Stimulated activated CD4-positive, alpha-beta T cell treated with anti-CD3 and anti-CD28 coated beads, Interleukin-2, amount 100 ng/mL, for 24 hours (primary cell): ENCODE measurements around the gene ZHX3.

Source experiments
- DNase-seq, 2 donors: peaks; one replicate each; pipeline ENCODE4 v3.0.0-alpha.2; 2020

The ZHX3 gene

DNA sequence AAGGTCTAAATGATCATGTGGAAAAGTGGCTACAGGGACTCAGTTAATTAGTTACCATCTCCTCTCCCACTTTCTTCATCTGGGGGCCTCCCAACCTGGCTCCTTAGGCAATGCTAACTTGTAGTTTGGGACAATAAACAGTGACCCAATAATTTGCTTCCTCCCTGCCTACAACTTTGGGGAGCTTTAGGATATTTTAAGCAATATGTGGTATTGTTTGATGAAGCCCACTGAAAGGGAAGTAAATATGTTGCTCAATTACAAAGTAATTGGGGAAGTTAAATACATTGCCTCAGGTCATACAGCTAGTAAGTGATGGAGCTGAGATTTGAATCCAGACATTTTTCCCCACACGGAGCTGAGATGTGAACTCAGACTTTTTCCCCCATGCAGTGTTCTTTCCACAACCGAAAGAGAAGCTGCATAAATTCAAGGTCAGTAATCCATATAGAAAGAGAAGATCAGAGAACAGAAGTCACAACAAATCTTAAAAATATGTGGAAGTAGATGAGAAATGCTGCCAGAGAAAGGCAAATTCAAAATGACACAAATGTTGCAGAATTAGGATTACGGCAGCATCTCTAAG, 26.6 kb downstream of the ZHX3 start:
- DNase-seq, result no peak

DNA sequence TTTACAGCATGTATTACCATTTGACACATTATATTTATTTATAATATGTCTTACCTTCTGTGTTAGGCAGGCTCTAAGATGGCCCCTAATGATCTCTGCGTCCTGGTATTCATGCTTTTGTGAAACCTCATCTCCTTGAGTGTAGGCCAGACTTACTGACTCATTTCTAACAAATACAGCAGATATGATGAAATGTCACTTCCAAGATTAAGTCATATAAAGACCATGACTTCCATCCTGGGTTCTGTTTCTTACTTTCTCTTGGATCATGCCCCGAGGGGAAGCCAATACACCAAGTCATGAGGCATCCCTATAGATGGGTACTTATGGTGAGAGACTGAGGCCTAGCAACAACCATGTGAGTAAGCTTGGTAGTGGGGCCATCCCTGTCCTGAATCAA, 30.2 kb downstream of the ZHX3 start:
- no peak for DNase-seq

DNA sequence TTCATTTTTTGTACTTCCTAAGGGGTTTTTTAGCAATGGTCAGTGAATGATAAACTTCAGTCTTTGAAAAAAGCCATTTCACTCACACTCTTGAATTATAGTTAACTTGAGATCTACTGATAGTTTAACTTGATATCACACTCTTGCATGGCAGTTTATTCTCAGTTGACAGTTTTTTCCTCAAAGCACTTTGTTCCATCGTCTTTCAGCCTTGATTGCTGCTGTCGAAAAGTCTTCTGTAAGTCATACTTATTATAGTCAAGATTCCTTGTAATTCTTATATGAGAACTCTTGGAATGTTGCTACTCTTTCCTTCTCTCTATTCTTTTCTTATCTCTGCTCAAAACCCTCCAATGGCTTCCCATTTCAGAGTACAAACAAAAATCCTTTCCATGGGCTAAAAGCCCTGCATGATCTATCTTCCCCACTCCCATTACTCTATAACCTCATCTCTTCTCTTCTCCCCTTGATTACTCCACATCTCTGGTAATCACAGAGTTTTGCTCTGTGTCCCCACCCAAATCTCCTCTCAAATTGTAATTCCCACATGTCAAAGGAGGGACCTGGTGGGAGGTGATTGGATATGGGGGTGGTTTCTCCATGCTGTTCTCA, 31.2 kb downstream of the ZHX3 start:
- DNase-seq, result no peak

DNA sequence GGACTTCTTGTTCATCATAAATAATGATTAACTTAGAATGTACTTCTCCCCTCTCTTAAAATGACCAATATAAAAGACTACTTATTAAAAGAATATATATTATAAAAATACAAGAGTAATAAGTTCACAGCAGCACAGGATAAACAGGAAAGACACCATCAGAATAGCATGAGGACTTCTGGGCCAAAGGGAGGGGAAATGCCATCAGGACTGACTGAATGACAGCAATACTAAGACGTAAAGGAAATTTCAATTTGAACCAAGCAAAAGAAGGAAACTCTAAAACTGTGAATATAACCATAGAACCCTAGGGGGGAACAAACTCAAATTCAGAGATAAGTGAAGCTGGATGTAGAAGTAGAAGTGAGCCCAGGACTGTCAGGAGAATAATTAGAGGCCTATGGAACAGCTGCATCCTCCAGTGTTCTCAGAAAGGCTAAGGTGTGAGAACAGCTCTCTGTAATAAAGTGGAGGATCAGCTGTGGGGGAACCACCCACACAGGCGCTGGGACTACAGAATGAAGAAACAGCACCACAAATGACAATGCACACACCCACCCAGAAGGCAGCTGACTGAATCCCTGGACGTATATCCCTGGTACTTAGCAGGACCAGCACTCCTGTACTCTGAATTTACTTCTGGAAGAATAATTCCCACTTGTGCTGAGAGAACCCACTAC, 37.8 kb downstream of the ZHX3 start:
- no peak for DNase-seq

DNA sequence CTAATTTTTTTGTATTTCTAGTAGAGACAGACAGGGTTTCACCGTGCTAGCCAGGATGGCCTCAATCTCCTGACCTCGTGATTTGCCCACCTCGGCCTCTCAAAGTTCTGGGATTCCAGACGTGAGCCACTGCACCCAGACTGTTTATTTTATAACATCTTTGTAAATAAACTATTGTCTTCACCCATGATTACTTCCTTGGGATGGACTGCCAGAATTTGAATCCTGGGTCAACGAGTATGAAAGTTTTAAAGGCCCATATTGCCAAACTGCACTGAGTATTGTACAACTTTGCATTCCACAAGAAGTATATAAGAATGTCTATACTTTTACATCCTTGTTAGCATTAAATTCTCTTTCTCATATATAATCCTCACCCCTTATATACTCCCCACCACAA, 38.6 kb downstream of the ZHX3 start:
- DNase-seq, result no peak

DNA sequence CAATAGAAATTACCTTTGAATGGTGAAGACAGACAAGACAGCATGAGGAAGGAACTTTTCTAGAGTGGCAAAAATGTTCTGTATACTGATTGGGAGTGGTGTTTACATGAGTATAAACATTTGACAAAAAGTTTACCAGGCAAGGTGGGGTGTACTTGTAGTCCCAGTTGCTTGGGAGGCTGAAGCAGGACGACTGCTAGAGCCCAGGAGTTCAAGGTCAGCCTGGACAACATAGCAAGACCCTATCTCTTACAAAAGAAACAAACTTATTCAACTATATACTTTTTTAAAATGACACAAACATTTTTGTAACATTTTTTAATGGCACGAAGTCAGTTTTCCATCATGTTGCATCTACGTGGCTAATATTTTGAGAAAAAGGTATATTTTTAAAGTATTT, 40.5 kb downstream of the ZHX3 start:
- DNase-seq, result no peak

DNA sequence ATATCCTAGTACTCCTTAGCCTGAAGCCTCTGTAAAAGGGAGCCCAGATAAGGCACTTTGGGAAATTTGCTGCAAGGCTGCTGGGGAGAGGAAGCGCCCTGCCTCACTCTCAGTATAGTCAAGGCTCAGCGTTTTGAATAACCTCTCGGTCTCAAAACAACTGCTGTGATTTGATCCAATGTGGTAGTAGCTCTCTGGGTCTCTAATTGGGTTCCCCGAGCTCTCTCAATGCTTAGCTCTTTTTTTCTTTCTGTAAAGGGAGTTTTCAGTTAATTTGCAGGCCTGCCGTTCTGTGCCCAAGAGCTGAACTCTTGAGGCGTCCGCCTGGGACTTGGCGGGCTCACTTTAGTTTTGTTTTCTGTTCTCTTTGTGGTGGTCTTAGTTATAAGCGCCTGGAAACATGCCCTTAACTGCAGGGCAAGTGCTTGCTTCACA, 41.2 kb downstream of the ZHX3 start:
- DNase-seq, result no peak

DNA sequence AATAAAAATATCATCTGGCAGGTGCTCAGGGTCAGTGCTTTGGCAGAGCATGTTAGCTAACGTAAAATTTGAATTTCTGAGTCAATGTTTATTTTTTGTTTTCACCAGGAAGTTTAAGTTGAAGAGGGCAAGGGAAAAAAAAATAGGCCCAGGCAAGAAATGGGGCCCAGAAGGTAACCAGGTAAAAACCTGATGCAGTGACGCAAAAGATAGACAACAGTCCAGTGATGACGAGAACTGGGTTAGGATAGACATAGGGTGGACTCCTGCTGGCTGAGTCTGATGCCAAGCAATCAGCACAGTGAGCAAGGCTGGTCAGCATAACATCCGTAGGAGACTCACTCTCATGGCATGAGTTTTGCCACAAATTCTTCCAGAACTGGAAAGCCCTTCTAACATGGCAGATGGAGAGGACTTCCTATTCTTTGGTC, 42.2 kb downstream of the ZHX3 start:
- DNase-seq, result no peak

DNA sequence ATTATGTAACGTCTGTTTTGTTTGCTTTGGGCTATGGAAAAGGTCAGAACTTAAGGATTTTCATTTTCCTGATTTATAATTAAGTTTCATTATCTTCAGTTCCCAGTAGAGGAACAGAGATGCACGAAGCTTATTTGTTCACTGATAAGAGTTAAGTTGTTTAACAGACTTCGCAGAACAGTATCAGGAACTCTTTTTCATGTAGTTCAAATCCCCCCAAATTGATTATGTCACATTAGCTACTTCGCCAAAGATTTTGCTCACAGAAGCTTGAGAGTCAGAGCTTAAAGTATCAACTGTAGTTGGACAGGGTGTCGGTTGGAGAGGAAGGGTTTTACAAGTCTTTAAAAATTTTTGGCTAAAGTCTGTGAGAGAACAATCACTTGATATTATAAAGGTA, 43.4 kb downstream of the ZHX3 start:
- DNase-seq, result no peak

DNA sequence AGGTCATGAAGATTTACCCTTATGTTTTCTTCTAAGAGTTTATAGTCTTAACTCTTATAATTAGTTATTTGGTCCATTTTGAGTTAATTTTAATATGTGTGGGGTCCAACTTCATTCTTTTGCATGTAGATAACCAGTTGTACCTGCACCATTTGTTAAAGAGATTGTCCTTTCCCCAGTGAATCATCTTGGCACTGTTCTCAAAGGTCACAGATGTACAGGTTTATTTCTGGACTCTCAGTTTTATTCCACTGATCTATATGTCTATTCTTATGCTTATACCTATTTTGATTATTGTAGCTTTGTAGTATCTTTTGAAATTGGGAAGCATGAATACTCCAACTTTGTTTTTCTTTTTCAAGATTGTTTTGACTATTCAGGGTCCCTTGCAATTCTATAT, 44.1 kb downstream of the ZHX3 start:
- DNase-seq, result no peak

DNA sequence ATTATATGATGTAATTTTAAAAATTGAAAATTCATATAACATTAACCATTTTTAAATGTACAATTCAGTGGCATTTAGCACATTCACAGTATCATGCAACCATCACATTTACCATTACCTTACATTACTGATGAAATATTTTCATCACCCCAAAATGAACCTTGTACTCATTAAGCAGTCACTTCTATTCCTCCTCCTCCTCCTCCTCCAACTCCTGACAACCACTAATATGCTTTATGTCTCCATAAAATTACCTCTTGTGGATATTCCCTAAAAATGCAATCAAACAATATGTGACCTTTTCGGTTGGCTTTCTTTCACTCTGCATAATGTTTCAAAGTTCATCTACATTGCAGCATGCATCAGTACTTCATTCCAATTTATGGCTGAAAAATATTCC, 45.2 kb downstream of the ZHX3 start:
- no peak for DNase-seq

DNA sequence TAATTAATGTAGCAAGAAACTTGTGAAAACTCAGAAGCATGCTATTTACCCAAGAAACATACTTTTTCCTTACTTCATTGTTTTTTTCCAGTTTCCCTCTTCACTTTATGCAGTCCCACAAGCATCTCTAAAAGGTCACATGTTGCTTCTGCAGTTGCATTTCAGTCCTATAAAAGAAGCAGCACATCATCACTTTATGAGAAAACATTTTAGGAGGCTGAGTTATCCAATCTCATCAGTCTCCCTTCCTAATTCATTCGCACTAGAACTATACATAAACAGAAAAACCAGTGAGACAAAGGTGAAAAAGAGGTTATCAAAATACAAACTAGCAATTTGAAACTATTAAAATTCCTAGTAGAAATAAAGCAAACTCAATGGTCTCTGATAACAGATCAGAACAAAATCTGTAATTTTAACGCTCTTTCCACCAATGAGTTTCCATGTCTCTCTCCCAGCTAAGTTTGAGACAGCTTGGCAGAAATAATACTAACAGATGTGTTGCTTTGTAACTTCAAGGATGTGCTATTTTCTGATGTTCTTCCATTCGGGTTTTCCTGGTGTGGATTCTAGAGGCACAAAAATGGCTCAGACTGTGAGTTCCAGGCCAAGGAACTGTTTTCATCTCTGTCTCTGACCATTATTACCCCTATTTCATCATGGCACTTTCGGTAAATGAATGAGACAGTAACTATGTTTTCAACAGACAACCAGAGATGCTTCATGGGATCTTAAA, 48.4 kb downstream of the ZHX3 start:
- no peak for DNase-seq

DNA sequence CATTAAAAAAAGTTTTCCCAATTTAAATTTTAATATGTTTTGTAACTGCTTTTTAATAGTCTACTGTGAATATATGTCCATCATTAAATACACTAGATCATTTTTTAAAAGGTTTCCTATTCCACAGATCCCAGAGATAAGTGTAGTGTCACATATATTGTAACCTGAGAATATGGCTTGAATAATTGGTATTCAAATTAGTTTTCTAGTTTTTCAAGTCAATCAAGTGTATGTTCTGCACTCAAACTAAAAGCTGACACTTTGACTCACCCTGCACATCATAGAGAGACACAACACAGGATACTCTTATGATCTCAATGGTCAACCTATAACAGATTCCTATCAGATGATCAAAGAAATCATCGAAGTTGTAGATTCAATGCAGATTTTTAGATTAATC, 49.1 kb downstream of the ZHX3 start:
- no peak for DNase-seq

DNA sequence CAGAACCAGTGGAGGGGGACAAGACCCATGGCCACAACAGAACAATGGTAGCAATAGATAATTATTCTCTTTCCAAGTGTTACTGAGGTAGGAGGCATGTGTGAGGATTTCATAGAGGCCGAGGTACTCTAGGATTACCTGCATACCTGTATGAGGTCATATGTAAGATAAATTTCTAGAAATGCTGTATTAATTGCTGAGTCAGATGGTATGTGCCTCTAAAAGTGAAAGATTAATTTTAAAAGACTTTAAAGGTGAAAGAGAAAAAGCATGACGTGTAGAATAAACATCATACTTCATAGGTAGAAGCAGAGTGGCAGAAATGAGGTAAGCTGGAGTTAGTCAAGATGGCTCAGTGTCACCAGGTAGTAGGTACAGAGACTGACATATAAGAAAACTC, 51.6 kb downstream of the ZHX3 start:
- DNase-seq, result no peak

DNA sequence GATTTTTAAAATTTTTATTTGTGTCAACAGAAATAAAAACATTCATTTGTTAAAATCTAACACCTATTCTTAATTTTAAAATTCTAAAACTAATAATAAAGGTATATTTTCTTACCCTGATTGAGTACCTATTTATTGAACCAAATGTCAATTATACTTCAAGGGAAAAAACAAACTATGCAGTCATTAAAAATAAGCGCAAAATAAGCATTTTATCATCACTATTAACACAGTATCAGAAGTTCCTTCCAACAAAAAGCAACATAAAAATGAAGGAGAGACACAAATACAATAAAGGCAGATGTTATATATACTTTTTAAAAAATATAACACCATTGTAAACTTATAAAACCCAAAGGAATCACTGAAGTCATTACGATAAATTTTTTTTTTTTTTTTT, 52.7 kb downstream of the ZHX3 start:
- DNase-seq, result no peak

DNA sequence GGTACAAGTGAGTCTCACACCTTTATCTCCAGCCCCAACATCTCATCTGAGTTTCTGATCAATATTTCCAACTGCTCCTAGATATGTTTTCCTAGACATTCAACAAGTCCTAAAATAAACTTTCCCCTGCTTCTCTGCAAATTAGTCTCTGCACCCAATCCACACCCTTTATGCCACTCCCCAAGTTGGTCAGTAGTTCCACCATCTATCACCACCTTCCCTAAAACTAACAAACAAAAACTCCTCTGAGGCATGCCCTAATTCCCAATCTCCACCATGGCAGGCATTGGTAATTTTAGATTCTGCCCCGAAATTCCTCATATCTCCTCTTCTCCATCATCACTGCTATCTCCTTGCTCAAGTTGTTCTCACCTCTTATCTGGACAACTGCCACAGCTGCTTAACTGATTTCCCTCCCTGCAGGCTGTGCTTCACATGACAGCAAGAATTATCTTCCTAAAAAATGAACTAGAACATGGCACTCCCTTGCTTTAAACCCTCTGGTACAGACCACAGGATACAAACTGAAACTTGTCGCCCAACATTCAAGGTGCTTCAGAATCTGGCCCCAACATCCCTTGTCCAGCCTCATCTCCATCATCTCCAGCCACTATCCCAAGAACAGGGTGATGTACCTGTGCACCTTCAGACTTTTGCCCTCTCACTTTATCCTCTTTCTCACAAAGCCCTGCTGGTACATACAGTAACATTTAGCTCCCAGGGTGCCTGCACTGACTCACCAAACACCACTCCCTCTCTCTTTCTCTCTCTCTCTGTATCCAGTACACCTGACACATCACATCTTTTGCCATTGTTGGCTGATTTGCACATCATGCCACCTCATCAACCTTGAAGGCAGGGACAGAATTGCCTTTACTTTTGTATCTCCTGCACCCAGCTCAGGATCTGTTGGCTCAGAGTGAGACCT, 55.5 kb downstream of the ZHX3 start:
- DNase-seq, result no peak

DNA sequence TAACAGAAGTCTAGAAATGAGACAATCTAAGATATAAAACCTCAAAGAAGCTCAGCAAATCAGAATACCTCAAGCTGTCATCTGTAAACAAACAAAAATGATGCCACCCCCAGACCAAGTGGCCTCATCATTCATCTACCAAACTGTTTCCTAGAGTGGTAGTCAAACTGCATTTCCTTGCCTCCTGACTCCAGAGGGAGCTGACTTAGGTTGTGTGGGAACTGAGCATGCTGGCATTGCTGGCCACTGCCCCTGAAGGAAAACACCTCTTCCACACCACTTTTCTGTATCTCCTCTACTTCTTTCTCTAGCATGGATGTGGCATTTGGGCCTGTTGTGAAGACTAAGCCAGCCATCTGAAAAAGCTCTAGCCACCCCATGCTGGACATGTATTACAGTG, 56.3 kb downstream of the ZHX3 start:
- DNase-seq, result no peak

DNA sequence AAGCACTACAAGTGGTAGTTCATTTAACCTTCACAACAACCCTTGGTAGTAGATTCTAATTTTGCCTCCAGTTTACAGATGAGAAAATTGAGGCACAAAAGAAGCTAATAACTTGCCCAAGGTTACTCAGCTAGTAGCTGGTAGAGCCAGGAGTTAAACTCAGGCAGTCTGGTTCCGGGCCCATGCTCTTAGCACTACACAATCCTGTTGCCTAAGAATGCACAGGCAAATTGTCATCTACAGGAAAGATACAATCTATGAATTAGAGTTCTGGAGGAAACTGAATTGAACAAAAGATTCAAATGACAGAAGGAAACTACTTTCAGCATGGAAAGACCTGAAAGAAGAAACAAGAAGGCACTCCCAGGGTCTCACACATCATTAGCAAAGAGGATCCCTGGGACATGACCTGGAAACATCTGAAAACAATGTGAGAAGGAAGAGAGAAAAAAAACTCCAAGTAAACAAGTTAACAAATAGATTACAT, 56.8 kb downstream of the ZHX3 start:
- DNase-seq, result no peak

DNA sequence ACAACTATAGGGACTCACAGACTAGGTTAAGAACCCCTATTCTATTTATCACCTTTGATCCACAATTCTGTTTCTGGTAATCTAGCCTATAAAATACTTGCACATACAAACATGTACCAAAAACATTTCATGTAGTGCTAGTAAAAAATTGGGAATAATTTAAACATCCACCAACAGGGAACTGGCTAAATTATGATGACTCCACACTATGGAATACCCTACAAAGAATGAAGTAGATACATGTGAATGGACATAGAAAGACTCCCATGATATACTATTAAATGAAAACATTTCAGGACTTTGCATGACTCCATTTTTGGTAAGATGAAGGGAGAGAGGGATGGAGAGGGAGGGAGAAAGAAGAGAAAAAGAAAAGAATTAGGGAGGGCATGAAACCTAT, 58.2 kb downstream of the ZHX3 start:
- no peak for DNase-seq

DNA sequence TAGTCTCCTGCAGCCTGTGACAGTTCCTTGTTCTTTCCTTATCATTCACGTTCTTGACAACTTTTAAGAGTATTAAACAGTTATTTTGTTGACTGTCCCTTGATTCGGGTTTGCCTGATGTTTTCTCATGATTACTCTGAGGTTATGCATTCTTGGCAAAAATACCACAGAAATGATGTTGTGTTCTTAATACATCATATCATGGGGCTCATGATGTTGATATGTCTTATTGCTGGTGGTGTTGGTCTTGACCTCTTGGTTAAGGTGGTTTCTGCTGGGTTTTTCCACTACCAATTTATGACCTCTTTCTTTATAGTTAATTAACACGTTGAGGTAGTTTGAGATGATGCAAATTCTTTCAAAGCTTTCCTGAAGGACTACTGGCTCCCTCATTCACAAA, 59.1 kb downstream of the ZHX3 start:
- DNase-seq, result no peak

DNA sequence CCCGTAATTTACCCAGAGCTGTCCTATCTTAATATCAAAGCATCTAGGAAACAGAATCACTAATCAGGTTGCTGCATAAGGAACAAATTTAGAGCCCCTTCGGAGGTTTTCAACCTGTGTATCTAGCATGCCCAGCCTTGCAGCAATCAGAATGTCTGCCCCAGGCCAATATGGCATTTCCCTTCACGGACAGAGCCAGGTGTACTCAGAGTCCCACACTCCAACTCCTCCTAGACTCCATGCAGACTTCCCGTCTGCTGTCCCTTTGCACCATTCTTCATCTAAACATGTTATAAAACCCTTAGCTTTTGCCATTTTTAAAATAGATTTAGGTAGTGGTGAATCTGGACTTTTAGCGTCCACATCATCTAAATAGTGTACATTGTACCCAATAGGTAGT, 61.0 kb downstream of the ZHX3 start:
- no peak for DNase-seq

DNA sequence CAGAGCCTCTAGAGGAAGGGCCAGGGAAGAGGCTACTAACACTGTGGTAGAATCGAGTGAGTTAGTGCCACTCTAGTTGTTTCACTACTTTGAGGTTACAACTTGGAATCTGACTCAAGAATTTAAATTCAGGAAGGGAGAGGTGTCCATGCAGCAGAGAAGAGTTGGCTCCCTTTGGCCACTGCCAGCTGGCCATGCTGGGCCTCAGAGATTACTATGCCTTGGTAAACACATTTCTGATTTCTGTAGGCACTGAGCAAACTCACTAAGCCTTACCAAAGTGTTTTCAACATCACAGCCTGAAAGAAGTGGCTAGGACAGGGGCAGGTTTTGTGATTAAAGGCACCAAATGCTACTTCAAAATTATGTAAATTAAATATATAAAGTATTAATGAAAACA, 61.9 kb downstream of the ZHX3 start:
- DNase-seq, result no peak
